Measurements from ENCODE around the gene ROPN1B.
"Not testable (repeated sequence)": the region's sequence is repeated elsewhere in the genome, so short reads cannot be mapped to it uniquely, and the experiment has no call there.

Gene ROPN1B

DNA sequence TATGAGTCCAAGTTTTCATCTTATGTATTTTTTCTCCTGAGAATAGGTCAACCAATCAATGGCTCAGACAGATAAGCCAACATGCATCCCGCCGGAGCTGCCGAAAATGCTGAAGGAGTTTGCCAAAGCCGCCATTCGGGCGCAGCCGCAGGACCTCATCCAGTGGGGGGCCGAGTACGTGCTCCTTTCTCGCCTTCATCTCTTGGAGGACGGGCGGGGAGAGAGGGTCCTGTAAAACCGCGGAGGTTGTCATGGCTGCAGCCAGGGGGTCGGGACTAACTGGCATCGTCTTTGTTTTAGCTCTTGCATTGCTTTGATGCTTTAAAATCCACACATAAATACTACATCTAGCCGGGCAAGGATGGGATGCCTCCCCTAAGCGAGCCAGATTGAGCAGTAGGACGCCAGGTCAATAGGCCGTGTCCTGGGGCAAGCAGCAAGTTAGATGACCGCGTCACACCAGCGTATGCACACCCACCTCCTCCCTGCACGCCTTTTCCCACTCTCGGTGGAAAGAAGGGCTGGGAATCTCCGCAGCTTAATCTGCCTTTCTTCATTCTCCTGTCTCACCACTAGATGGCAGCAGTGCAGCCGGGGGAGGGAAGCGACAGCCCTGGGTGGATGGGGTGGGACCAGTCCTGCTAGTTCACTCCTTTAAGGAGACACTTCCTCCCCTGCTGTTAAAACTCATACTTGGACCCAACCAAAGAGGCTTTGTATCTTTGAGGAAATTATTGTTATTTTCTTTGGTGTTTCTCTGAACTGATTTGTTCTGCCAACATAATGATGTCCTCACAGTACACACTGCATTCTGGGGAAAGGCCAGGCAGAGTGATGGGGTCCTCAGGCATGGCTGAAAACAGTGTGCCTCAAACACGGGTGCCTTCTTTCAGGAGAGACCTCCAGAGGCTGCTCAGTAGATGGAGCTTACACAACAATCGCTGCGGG, 3.3 kb downstream of the ROPN1B start:
- not testable (repeated sequence) for H3K27ac Mint-ChIP-seq, H3K9me3 Mint-ChIP-seq, H3K4me1 Mint-ChIP-seq
- Mint-ChIP-seq H3K27me3 (peaks cover 31% of the 10 kb centered on the region), H3K4me3 (peak overlapping the region; percentile 66 to 78)
- ATAC-seq (peak; percentile 72), DNase-seq (peak; percentile 35)

DNA sequence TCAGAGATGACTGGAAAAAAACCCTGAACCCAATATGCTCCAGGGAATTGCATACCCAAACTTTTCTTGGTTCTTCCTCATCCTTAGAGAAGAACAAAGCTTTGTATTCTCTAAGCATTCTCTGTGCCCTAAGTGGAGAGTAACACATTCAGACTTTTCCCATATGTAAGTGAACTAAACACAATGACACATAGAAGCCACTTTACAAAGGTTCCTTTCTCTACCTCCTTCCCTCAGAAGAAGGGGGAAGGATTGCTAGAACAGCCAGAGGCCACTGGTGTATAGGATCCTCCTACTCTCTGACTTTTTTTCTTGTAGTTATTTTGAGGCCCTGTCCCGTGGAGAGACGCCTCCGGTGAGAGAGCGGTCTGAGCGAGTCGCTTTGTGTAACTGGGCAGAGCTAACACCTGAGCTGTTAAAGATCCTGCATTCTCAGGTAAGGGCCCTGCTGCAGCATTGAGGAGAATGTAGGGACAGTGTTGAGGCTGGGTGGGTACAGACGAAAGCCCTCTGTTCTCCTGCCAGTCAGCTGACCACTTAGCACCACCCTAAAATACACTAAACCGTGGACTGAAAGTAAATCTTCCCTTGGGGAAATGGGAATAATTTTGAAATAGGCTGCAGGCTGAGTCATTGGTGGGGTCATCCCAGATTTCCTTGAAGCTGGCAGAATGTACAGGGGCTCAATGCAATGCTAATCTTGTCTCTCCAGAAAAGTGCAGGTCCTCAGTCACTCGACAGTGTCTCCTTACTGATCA, 6.4 kb downstream of the ROPN1B start:
- H3K4me3 Mint-ChIP-seq, H3K4me1 Mint-ChIP-seq, DNase-seq, H3K9me3 Mint-ChIP-seq, H3K27ac Mint-ChIP-seq, ATAC-seq: not testable (repeated sequence)
- H3K27me3 Mint-ChIP-seq = peaks cover 27% of the 10 kb centered on the region

DNA sequence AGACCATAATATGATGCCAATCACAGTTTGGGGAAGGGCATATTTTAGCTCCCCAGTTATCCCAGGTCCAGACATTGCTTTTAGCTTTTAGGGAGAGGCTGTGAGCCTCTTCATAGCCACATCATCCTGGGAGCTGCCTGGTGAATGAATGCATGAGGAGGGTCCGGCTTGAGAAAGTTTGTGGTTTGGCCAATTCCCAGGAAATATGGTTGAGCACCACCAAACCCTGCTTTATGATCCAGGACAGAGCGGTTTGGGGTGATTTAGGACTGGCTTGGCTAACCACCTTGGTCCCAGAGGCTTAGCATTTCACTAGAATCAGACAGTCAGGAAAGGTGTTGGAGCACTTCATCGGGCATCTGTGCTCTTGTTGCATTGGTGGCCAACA, 7.0 kb downstream of the ROPN1B start:
- not testable (repeated sequence) for ATAC-seq, H3K9me3 Mint-ChIP-seq, DNase-seq, H3K4me1 Mint-ChIP-seq, H3K27ac Mint-ChIP-seq, H3K4me3 Mint-ChIP-seq
- peaks cover 21% of the 10 kb centered on the region for H3K27me3 Mint-ChIP-seq

DNA sequence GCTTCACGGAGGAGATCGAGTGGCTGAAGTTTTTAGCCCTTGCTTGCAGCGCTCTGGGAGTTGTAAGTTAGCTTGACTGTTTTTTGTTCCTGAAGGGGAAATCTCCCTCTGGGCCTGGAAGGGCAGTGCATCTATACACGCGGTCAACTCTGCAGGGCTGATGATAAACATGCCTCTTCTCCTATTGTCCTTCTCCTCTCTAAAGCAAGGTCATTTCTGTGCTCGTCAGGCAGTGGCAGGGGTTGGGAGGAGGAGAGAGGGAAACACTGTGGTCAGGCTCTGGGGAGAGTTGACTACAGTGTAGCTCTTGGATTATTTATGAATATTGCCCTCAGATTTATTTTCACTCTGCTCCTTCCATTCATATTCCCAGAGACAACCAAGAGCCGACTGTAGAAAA, 8.1 kb downstream of the ROPN1B start:
- H3K4me3 Mint-ChIP-seq, DNase-seq, H3K4me1 Mint-ChIP-seq, H3K27ac Mint-ChIP-seq, ATAC-seq, H3K9me3 Mint-ChIP-seq, H3K27me3 Mint-ChIP-seq: not testable (repeated sequence)

DNA sequence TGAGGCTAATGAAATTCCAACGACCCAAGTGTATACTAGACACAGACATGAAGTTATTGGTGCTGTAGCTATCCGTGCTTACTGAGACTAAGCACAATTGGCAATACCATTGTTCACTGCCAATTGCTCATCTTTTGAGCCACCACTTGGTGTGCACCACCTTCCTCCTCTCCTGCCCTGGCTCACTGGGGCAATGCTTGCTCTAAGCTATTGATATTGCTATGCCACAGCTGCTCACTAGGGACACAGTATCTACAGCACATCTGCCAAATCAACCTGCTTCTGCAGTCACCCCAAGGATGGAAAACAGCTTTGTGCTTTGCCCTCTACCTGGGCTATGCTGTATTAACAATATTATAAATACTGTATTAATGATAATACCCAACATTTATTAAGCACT, 16.0 kb downstream of the ROPN1B start:
- H3K27ac Mint-ChIP-seq, H3K4me3 Mint-ChIP-seq, H3K9me3 Mint-ChIP-seq, DNase-seq, H3K27me3 Mint-ChIP-seq: not testable (repeated sequence)
- ATAC-seq = peak; percentile 79
- H3K4me1 Mint-ChIP-seq = peaks cover 10% of the 10 kb centered on the region

DNA sequence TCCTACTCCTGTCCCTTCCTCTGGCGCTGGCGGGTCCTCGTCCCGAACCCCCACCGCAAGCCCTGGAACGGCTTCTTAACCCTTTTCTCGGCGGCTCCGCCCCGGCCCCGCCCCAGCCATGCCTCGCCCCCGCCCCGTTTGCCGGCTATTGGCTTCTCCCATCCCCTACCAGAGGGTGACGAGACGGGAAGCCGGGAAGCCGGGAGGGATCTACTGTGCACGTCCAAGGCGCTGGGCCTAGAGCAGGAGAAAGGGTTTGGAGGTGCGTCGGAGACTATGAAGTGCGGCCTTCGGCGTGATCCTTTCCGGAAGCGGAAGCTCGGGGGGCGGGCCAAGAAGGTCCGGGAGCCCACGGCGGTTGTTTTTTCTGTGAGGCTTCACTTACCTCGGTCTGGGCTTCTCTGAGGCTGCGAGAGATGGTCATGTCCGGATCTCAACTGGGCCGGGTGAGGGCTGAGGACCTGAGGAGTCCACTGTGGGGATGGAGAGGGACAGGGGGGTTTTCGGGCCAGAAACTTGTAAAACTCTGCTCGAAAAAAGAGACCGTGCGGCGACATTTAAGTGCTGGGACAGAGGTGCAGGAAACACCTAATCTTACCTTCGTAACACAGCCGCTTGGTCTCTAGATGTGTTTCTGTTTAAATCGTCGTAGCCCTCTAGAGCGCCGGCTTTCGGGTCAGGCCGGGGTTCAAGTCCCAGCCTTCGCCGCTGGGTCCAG, 21.4 kb downstream of the ROPN1B start:
- Mint-ChIP-seq H3K27me3 (peaks cover 7% of the 10 kb centered on the region), H3K4me3 (peak overlapping the region; percentile 84 to 96), H3K9me3 (no peaks in the 10 kb centered on the region), H3K4me1 (peaks cover 11% of the 10 kb centered on the region), H3K27ac (peak overlapping the region; percentile 96)
- ATAC-seq (peak; percentile 98), DNase-seq (peak; percentile 54 to 73)

DNA sequence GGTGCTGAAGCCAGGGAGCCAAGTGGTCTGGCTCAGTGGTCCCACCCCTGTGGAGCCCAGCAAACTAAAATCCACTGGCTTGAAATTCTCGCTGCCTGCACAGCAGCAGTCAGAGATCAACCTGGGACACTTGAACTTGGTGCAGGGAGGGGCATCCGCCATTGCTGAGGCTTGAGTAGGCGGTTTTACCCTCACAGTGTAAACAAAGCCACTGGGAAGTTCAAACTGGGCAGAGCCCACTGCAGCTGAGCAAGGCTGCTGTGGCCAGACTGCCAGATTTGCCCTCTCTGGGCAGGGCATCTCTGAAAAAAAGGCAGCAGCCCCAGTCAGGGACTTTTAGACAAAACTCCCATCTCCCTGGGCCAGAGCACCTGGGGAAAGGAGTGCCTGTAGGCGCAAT, 27.8 kb downstream of the ROPN1B start:
- H3K27me3 Mint-ChIP-seq = not testable (repeated sequence)

DNA sequence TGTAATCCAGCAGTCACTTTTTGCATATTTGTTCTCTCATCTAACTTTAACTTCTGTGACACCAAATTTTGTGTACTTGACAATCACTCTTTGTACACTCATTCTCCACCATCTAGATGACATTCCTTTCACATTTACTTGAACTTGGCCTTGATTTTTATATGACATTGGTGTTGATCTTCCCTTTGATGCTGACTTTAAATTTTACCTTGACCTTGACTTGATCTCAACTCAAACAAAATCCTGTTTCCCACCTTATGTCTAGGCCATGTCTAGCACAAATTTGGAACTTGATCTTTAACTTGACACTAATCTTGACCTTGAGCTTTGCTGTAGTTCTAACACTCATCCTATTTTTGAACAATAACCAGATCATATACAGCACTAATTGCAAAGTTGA, 33.2 kb downstream of the ROPN1B start:
- Mint-ChIP-seq H3K9me3 (peaks cover 21 to 34% of the 10 kb centered on the region in 2 donors), H3K4me3 (no peak overlapping the region), H3K4me1 (no peaks in the 10 kb centered on the region), H3K27me3 (no peaks in the 10 kb centered on the region), H3K27ac (no peak overlapping the region)
- ATAC-seq (no peak), DNase-seq (no peak)

More for the DNA sequence above, 27.8 kb downstream of the ROPN1B start:
- H3K4me1 Mint-ChIP-seq, H3K4me3 Mint-ChIP-seq, ATAC-seq, DNase-seq, H3K27ac Mint-ChIP-seq: not testable (repeated sequence)
- H3K9me3 Mint-ChIP-seq = peaks cover 28% of the 10 kb centered on the region in 2 donors

DNA sequence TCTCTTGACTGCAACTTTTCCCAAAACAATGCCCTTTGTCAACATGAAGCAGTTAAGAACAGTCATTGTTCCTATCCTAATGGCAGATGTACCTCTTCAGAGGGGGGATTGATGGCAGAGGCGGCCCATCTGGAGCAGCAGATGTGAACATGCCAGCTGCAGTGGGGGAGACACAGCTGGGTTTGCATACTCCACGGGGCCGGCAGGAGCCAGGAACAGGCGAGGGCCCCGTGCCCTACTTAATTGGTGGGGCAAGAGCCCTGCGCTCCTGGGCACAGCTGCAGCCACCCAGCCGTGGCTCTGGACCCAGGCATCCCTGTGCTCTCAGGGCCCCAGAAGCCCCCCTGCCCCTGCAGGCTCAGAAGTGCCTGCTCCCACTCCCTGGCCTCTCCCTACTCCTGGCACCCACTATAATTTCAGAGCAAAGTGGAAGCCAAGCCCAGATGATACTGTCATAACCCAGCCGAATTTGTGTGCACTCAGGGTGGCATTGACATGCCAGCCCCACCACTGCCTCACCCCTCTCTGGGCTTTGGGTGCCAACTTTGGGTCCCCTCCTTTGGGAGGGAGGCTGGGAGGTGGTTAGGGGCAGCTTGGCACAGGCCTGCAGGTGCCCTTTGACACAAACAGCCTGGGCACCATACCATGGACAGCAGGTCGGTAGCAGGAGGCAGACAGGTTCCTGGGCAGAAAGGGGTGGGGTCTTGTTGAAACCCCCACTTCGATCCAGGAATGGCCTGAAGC, 34.6 kb downstream of the ROPN1B start:
- Mint-ChIP-seq H3K27me3 (no peaks in the 10 kb centered on the region), H3K27ac (no peak overlapping the region), H3K4me1 (no peaks in the 10 kb centered on the region), H3K4me3 (no peak overlapping the region), H3K9me3 (peaks cover 17 to 26% of the 10 kb centered on the region in 2 donors)
- DNase-seq (no peak), ATAC-seq (no peak)

DNA sequence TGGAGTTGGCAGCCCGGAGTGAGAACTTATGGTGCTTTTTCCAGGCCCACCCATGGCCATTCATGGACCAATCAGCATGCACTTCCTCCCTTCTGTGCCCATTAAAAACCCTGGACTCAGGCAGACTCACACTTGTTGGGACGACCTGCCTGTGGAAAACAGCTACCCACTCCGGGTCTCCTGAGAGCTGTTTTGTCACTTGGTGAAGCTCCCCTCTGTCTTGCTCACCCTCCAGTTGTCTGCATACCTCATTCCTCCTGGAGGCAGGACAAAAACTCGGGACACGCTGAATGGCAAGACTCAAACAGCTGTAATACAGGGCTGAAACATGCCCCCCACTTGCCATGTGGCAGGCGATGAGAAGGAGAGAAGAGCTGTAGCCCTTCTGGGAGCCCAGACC, 35.2 kb downstream of the ROPN1B start:
- Mint-ChIP-seq H3K4me1 (no peaks in the 10 kb centered on the region), H3K4me3 (no peak overlapping the region), H3K27me3 (no peaks in the 10 kb centered on the region), H3K27ac (no peak overlapping the region), H3K9me3 (peaks cover 11 to 20% of the 10 kb centered on the region in 2 donors)
- DNase-seq = no peak
- no peak for ATAC-seq

DNA sequence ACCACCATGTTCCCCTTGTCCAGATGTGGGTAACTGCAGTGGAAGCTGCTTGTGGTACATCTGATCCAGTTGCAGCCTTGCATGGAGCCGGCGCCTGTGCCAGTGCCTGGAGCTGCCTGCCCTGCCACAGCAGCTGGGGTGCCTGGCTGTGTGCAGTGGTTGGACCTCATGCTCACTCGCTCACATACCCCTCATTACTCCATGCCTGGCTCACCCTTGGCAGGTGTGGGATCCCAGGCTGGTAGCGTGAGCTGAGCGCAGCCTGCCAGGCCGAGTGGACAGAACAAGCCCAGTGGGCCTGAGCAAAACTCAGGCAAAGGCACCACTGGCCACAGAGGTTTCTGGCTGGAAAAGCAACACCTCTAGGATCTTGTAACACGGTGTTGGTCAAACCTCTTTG, 35.7 kb downstream of the ROPN1B start:
- ATAC-seq (no peak), DNase-seq (no peak)
- Mint-ChIP-seq H3K4me1 (no peaks in the 10 kb centered on the region), H3K9me3 (peaks cover 7 to 15% of the 10 kb centered on the region in 2 donors), H3K4me3 (no peak overlapping the region), H3K27ac (no peak overlapping the region), H3K27me3 (no peaks in the 10 kb centered on the region)

DNA sequence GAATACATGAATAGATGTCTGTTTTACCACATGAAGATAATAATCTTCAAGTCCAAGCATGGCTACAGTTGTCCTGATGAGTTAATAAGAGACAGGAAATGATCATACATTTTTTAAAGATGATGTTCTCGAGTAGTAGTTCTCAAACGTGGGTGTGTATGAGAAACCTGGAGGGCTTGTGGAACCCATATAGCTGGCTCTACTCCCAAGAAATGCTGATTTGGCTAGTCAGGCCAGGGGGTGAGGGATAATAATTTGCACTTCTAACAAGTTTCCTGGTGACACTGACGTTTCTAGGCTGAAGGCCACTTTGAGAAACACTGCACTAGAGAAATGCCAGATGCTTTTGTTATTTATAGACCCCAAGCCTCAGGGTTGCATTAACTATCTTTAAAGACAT, 37.0 kb downstream of the ROPN1B start:
- H3K27ac Mint-ChIP-seq = no peak overlapping the region
- no peaks in the 10 kb centered on the region for H3K4me1 Mint-ChIP-seq
- no peaks in the 10 kb centered on the region for H3K27me3 Mint-ChIP-seq
- no peak for ATAC-seq
- DNase-seq = no peak
- peaks cover 6 to 9% of the 10 kb centered on the region in 2 donors for H3K9me3 Mint-ChIP-seq
- H3K4me3 Mint-ChIP-seq = no peak overlapping the region

DNA sequence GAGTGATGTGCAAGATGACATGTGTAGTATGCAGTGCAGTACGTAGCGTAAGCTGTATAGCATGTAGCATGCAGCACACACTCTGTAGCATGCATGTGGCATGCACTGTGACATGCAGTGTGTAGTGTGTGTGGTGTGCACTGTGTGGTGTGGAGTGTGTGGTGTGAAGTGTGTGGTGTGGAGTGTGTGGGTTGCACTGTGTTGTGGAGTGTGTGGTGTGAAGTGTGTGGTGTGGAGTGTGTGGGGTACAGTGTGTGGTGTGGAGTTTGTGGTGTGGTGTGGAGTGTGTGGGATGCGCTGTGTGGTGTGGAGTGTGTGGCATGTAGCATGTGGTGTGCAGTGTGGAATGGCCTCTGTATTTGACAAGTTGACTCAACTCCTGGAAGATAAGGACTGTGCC, 39.2 kb downstream of the ROPN1B start:
- Mint-ChIP-seq H3K4me1 (no peaks in the 10 kb centered on the region), H3K9me3 (no peaks in the 10 kb centered on the region), H3K27ac (no peak overlapping the region), H3K4me3 (no peak overlapping the region), H3K27me3 (no peaks in the 10 kb centered on the region)
- DNase-seq = no peak
- ATAC-seq = no peak

DNA sequence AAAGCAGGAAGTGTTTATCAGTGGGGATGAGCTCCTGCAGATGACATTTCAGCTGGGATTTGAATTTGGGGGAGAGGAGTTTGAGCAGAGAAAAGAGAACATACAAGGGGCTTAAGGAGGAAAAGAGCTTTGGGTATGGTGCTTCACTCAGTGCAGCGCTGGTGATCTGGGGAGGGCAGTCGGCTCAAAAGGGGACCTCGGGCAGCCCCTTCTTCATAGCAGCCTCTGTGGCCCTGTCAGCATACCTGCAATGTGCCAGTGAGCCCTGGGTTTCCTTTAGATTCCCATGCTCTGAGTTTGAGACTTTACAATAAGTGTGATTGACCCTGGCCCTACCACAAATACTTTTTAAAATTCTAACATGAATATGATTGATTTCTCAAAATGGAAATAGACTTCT, 40.2 kb downstream of the ROPN1B start:
- ATAC-seq (no peak), DNase-seq (no peak)
- Mint-ChIP-seq H3K27me3 (no peaks in the 10 kb centered on the region), H3K4me1 (no peaks in the 10 kb centered on the region), H3K27ac (no peak overlapping the region), H3K9me3 (no peaks in the 10 kb centered on the region), H3K4me3 (no peak overlapping the region)

DNA sequence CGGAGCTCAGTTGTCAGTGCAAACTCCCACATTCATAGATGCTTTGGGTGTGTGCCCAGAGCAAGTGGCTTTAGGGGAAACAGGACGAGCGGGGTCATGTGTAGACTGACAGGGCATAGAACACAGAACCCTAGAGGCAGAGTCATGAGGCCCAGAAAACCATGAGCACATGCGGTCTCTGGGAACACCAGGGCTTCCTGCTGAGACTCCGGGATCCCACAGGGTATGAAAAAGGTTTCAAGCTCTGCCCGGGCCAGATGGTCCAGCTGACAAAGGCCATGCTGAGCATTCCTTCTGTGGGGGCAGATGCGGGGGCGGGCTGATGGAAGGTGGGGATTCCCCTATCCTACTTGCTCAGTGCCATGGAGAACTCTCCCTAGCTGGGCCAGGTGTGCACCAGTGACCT, 44.8 kb downstream of the ROPN1B start:
- Mint-ChIP-seq H3K4me1 (no peaks in the 10 kb centered on the region), H3K9me3 (no peaks in the 10 kb centered on the region), H3K27me3 (no peaks in the 10 kb centered on the region)

More for the DNA sequence above, 44.8 kb downstream of the ROPN1B start:
- Mint-ChIP-seq H3K27ac (peak overlapping the region in 1 of 2 donors; percentile 72), H3K4me3 (no peak overlapping the region)
- DNase-seq = no peak
- ATAC-seq = no peak
